Endometrial microvascular endothelial cells (primary cell): Measurements from ENCODE around the gene CD151. TPM values are rescaled to one million over a fixed set of nuclear protein-coding genes. Genes with fewer than 3 reads are reported as not detected.

Experiments used
- in situ Hi-C: cut with HindIII; loops from 2 replicates; pipeline ENCODE4 v1.10.0; 2017; ENCODE audit warnings: low sequenced_read_pairs, low pct_unique_long_range_greater_than_20kb; ENCODE audit errors: inconsistent ontology term
- total RNA-seq: library from RNA; depleted of rRNA; stranded (reverse); fragments of >200 nt; gene quantifications from one replicate; pipeline ENCODE4 v1.2.3, GENCODE V29; 2015; ENCODE audit errors: inconsistent ontology term

CD151 gene
- total RNA-seq, 1 donor from 2014 or later = 706 TPM

GRCh38 chr11:795634-796564 lies 36.9 kb upstream of the CD151 start:
- in situ Hi-C loops = no loop called here

- in situ Hi-C loops = no loop called here
These were observed 36.0 kb upstream of the CD151 start for GRCh38 chr11:796565-797295.

- in situ Hi-C loops = no loop called here
These were observed 35.3 kb upstream of the CD151 start for GRCh38 chr11:797296-798092.

- in situ Hi-C loops = no loop called here
These were observed 34.5 kb upstream of the CD151 start, which contains the start of gene SLC25A22 for GRCh38 chr11:798093-798713. Gene SLC25A22 (minus strand): TSS chr11:798281. CDS start chr11:795006, 3,275 bp downstream.

GRCh38 chr11:799641-800316 lies 33.0 kb upstream of the CD151 start:
- in situ Hi-C loops = no loop called here

DNA sequence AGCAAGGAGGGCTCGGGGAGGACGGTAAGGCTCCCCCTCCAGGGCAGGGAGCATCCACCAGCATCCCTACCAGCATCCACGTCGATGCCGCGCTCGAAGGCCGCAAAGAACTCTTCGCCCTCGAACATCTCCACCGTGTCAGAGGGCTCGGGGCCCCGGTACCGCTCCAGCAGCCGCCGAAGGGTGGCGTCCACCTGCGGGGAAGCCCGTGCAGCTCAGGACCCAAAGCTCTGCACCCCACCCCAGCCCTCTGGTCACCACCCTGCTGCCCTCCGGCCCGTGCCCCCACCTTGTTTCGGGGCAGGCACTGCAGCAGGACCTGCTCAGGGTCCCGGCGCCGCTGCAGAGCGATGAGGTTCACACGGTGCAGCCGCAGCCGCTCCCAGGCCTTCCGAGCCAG lies 32.3 kb upstream of the CD151 start:
- in situ Hi-C loops = no loop called here

DNA sequence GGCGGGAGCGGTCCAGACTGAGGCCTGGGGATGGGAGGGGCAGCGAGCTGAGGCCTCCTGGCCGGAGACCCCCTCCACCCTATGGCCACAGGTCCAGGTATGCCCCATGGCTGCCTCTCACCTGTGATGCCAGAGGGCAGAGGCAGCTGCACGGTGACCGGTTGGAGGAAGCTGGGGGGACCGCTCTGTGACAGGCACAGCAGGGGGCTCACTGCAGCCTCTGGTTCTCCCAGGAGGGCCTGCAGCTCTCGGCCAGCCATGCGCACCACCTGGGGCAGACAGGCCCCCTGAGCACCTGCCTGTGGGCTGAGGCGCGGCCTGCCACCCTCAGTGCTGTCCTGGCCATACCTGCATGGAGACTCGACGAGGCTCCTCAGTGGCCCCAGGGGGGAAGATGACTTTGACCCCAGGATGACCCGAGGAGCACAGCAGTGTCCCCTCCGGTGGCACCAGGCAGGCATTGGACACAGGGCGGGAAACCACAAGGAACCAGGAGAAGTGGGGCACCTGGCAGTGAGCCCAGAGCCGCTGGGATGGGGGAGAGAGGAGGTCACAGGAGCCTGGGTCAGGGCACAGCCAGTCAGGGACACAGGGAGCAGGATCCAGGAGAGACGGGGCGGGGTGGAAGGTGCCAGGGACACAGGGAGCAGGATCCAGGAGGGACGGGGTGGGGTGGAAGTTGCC lies 31.5 kb upstream of the CD151 start:
- in situ Hi-C loops = no loop called here

DNA sequence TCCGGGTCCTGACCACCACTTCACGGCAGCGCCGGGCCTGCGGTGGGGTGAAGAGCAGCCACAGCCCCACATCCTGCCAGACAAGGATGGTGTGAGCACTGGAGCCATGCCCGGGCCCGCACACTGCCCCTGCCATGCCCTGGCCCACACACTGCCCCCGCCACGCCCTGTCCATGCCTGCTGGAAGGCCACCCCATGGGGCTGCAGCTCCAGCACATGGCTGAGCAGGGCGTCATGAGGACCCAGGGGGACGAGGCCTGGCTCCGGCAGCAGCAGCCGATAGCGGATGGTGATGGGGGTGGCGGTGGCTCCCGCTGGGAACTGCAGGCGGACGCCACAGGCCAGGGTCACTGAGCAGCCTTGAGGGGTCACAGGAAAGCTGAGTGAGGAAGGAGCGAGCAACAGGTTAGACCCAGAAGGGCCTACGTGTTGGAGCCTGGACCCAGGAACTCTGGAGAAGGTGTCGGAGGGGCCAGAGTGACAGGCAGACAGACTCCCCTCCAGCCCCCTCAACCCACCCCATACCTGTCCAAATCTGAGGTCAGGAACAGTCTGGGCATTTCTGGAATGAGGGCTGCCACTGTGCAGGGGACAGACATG lies 30.6 kb upstream of the CD151 start:
- in situ Hi-C loops = no loop called here

DNA sequence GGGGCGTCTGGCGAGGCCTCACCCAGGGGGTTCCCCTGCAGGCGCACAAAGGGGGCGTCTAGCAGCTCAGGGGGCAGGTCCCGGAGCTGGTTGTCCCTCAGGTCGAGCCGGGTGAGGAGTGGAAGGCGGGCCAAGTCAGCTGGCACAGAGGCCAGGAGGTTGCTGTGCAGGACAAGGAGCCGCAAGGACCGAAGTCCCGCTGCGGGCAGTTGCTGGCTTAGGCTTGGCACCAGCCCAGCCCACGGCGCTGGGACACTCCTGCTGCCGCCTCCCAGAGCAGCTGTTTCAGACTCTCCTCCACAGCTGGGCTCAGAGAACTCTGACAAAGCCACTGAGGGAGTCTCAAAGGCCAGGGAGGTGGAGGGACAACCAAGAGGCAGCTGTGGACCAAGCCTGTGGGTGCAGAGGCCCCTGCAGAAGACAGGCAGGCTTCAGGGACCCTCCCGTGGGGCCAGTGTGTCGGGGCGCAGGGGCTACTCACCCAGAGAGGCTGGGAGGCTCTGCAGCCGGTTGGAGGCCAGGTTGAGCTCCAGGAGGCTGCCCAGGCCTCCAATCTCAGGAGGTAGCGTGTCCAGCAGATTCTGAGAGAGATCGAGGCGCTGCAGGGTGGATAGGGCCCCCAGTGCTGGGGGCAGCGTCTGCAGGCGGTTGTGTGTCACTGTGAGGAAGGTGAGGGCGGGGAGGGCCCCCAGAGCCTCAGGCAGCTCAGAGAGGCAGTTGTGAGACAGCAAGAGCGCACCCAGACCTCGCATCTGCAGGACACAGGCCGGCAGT lies 29.9 kb upstream of the CD151 start:
- in situ Hi-C loops = no loop called here

GRCh38 chr11:803467-803742 lies 29.3 kb upstream of the CD151 start:
- in situ Hi-C loops = no loop called here

- in situ Hi-C loops = no loop called here
These were observed 28.8 kb upstream of the CD151 start for GRCh38 chr11:803770-804598.

DNA sequence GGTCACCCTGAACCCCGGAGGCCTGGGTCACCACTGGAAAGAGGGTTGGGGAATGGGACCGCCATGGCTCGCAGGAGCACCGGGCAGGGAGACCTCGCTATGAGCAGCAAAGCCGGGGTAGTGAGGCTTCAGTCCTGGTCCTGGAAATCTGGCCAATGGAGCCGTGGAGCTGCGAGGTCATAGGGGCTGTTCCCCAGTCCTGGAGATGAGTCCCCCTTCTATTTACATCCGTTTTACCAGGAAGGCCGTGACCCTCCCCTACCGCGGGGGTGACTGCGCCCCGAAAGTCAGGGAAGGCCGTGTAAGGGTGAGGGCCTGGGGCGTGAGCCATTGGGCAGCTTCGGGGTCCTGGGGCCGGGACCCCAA lies 28.2 kb upstream of the CD151 start:
- in situ Hi-C loops = no loop called here

GRCh38 chr11:808427-809286 lies 24.1 kb upstream of the CD151 start:
- in situ Hi-C loops = no loop called here

- in situ Hi-C loops = no loop called here
These were observed 23.3 kb upstream of the CD151 start, which contains the start of gene RPLP2 for GRCh38 chr11:809287-810039. Gene RPLP2 (plus strand): TSS chr11:809967. CDS start chr11:810235, 268 bp downstream.
